Chondrocyte (in vitro differentiated cells): ENCODE results near the gene MAML3. TPM values are rescaled to one million over a fixed set of nuclear protein-coding genes. Genes with fewer than 3 reads are reported as not detected.

ENCODE experiments used
- DNase-seq: peaks from one replicate; pipeline ENCODE4 v3.0.0; 2021; ENCODE audit warnings: mixed read lengths, low spot score
- H3K27ac Mint-ChIP-seq: one replicate; pipeline ENCODE4 v1.8.0; 2021; ENCODE audit warnings: mild to moderate bottlenecking, moderate library complexity, mixed read lengths; ENCODE audit not compliant: unreplicated experiment
- H3K27me3 Mint-ChIP-seq: 2 replicates; pipeline ENCODE4 v1.8.0; 2021; ENCODE audit warnings: low read depth, mixed read lengths
- H3K36me3 Mint-ChIP-seq: 2 replicates; pipeline ENCODE4 v1.8.0; 2021; ENCODE audit warnings: low read depth, mixed read lengths
- H3K4me1 Mint-ChIP-seq: 2 replicates; pipeline ENCODE4 v1.8.0; 2021; ENCODE audit warnings: low read depth, mild to moderate bottlenecking, mixed read lengths
- H3K4me3 Mint-ChIP-seq: one replicate; pipeline ENCODE4 v1.8.0; 2021; ENCODE audit warnings: mild to moderate bottlenecking, moderate library complexity, mixed read lengths; ENCODE audit not compliant: unreplicated experiment
- H3K9me3 Mint-ChIP-seq: 2 replicates; pipeline ENCODE4 v1.8.0; 2021; ENCODE audit warnings: low read depth, mixed read lengths
- CTCF ChIP-seq: fragments of 200-600 bp; sonication (generic); IDR thresholded peaks from 2 replicates; pipeline ENCODE4 v1.5.0; 2021; ENCODE audit warnings: antibody characterized with exemption, mild to moderate bottlenecking, moderate library complexity
- total RNA-seq: library from RNA; stranded (reverse); gene quantifications from 3 replicates; pipeline ENCODE4 v1.2.1, GENCODE V29; 2021

The MAML3 gene
- total RNA-seq, 1 donor from 2014 or later = 1.6 TPM

- no peak for DNase-seq
- Mint-ChIP-seq H3K27ac (peak overlapping the region; percentile 74), H3K4me3 (no peak overlapping the region), H3K4me1 (peaks cover 80% of the 10 kb centered on the region), H3K36me3 (no peaks in the 10 kb centered on the region), H3K9me3 (no peaks in the 10 kb centered on the region), H3K27me3 (no peaks in the 10 kb centered on the region)
- no peak for TF ChIP-seq CTCF
Measured at GRCh38 chr4:140094438-140095420, 59.3 kb downstream of the MAML3 start.

- no peaks in the 10 kb centered on the region for H3K9me3 Mint-ChIP-seq
- no peak for TF ChIP-seq CTCF
- peak overlapping the region; percentile 69 for H3K4me3 Mint-ChIP-seq
- H3K36me3 Mint-ChIP-seq = no peaks in the 10 kb centered on the region
- no peak for DNase-seq
- H3K27me3 Mint-ChIP-seq = no peaks in the 10 kb centered on the region
- H3K4me1 Mint-ChIP-seq = peaks cover 63% of the 10 kb centered on the region
- H3K27ac Mint-ChIP-seq = peak overlapping the region; percentile 74
Measured at GRCh38 chr4:140092094-140092851, 61.7 kb downstream of the MAML3 start.

- no peaks in the 10 kb centered on the region for H3K9me3 Mint-ChIP-seq
- no peaks in the 10 kb centered on the region for H3K36me3 Mint-ChIP-seq
- no peak for DNase-seq
- peaks cover 55% of the 10 kb centered on the region for H3K4me1 Mint-ChIP-seq
- TF ChIP-seq CTCF = no peak
- no peaks in the 10 kb centered on the region for H3K27me3 Mint-ChIP-seq
- no peak overlapping the region for H3K4me3 Mint-ChIP-seq
- H3K27ac Mint-ChIP-seq = no peak overlapping the region
Measured at GRCh38 chr4:140091305-140091704, 62.7 kb downstream of the MAML3 start.

GRCh38 chr4:140090215-140090731, 63.7 kb downstream of the MAML3 start:
- Mint-ChIP-seq H3K4me1 (peaks cover 55% of the 10 kb centered on the region), H3K9me3 (no peaks in the 10 kb centered on the region), H3K27me3 (no peaks in the 10 kb centered on the region), H3K27ac (no peak overlapping the region), H3K36me3 (no peaks in the 10 kb centered on the region), H3K4me3 (no peak overlapping the region)
- TF ChIP-seq CTCF = no peak
- DNase-seq = no peak

- Mint-ChIP-seq H3K4me3 (no peak overlapping the region), H3K4me1 (peaks cover 54% of the 10 kb centered on the region), H3K27ac (no peak overlapping the region), H3K27me3 (no peaks in the 10 kb centered on the region), H3K9me3 (no peaks in the 10 kb centered on the region), H3K36me3 (no peaks in the 10 kb centered on the region)
- TF ChIP-seq CTCF = no peak
- DNase-seq = no peak
Measured at GRCh38 chr4:140089216-140089615, 64.8 kb downstream of the MAML3 start.
